ENCODE results near the gene ITGAL.
A peak's percentile ranks its signal among the peaks of the same experiment; 100 is the strongest.

ITGAL gene

GRCh38 chr16:30530163-30531037 lies 57.9 kb downstream of the ITGAL start:
- TF ChIP-seq EZH2 (IDR thresholded peaks at IDR 0.05; ENCODE audit: borderline replicate concordance, low read length) (no peak), CTCF (IDR thresholded peaks at IDR 0.05; ENCODE audit: low read length) (no peak)
- no peaks in the 10 kb centered on the region for H3K9me2 ChIP-seq (ENCODE audit: low read depth, low read length)
- H3K4me1 ChIP-seq (ENCODE audit: insufficient read depth, low read length, severe bottlenecking) = peaks cover 49% of the 10 kb centered on the region

GRCh38 chr16:30532285-30533145 lies 60.0 kb downstream of the ITGAL start:
- no peak for TF ChIP-seq EZH2 (IDR thresholded peaks at IDR 0.05; ENCODE audit: borderline replicate concordance, low read length)
- no peak for TF ChIP-seq CTCF (IDR thresholded peaks at IDR 0.05; ENCODE audit: low read length)
- no peak overlapping the region for H3K27ac ChIP-seq (ENCODE audit: low read depth, low read length, poor library complexity, severe bottlenecking)

More at GRCh38 chr16:30530163-30531037, 57.9 kb downstream of the ITGAL start:
- no peaks in the 10 kb centered on the region for H3K79me2 ChIP-seq (ENCODE audit: insufficient read depth, low read length)
- H3K9me3 ChIP-seq (ENCODE audit: low read length) = no peaks in the 10 kb centered on the region
- H3K36me3 ChIP-seq (ENCODE audit: insufficient read depth, low read length) = peaks cover 13% of the 10 kb centered on the region
- H3F3A ChIP-seq (ENCODE audit: insufficient read depth, low read length) = peaks cover 4% of the 10 kb centered on the region; the same call in 1 of the 2 replicates
- no peak overlapping the region for H3K9ac ChIP-seq (ENCODE audit: low read length)
- no peak overlapping the region for H3K4me3 ChIP-seq (ENCODE audit: low read depth, low read length, poor library complexity, severe bottlenecking)
- no peaks in the 10 kb centered on the region for H3K27me3 ChIP-seq (ENCODE audit: insufficient read depth, low read length)
- H3K27ac ChIP-seq (ENCODE audit: low read depth, low read length, poor library complexity, severe bottlenecking) = peak overlapping the region; percentile 96
- H3K4me2 ChIP-seq (ENCODE audit: low read length) = no peak overlapping the region
- H2AFZ ChIP-seq (ENCODE audit: low read length) = no peak overlapping the region
- H4K20me1 ChIP-seq (ENCODE audit: insufficient read depth, low read length) = no peaks in the 10 kb centered on the region

GRCh38 chr16:30533146-30533522 lies 60.6 kb downstream of the ITGAL start:
- TF ChIP-seq CTCF (IDR thresholded peaks at IDR 0.05; ENCODE audit: low read length) (no peak), EZH2 (IDR thresholded peaks at IDR 0.05; ENCODE audit: borderline replicate concordance, low read length) (no peak)
- Histone ChIP-seq H2AFZ (ENCODE audit: low read length) (no peak overlapping the region), H3K4me1 (ENCODE audit: insufficient read depth, low read length, severe bottlenecking) (peaks cover 45% of the 10 kb centered on the region), H4K20me1 (ENCODE audit: insufficient read depth, low read length) (no peaks in the 10 kb centered on the region), H3F3A (ENCODE audit: insufficient read depth, low read length) (0 out of 2 replicates have a peak, but pooled peaks cover 4% of the 10 kb centered on the region), H3K9me3 (ENCODE audit: low read length) (no peaks in the 10 kb centered on the region), H3K27ac (ENCODE audit: low read depth, low read length, poor library complexity, severe bottlenecking) (no peak overlapping the region), H3K4me3 (ENCODE audit: low read depth, low read length, poor library complexity, severe bottlenecking) (peak overlapping the region; percentile 73), H3K79me2 (ENCODE audit: insufficient read depth, low read length) (no peaks in the 10 kb centered on the region), H3K27me3 (ENCODE audit: insufficient read depth, low read length) (no peaks in the 10 kb centered on the region), H3K36me3 (ENCODE audit: insufficient read depth, low read length) (peaks cover 13% of the 10 kb centered on the region), H3K9ac (ENCODE audit: low read length) (no peak overlapping the region; the same call in 1 of the 2 replicates), H3K4me2 (ENCODE audit: low read length) (peak overlapping the region; percentile 88; the same call in 1 of the 2 replicates), H3K9me2 (ENCODE audit: low read depth, low read length) (no peaks in the 10 kb centered on the region)

More at GRCh38 chr16:30532285-30533145, 60.0 kb downstream of the ITGAL start:
- H3K4me1 ChIP-seq (ENCODE audit: insufficient read depth, low read length, severe bottlenecking) = peaks cover 51% of the 10 kb centered on the region
- H2AFZ ChIP-seq (ENCODE audit: low read length) = no peak overlapping the region
- no peaks in the 10 kb centered on the region for H3K9me3 ChIP-seq (ENCODE audit: low read length)
- no peaks in the 10 kb centered on the region for H3K9me2 ChIP-seq (ENCODE audit: low read depth, low read length)
- H3K79me2 ChIP-seq (ENCODE audit: insufficient read depth, low read length) = no peaks in the 10 kb centered on the region
- H3K36me3 ChIP-seq (ENCODE audit: insufficient read depth, low read length) = peaks cover 13% of the 10 kb centered on the region
- H3F3A ChIP-seq (ENCODE audit: insufficient read depth, low read length) = peaks cover 4% of the 10 kb centered on the region; the same call in 1 of the 2 replicates
- H4K20me1 ChIP-seq (ENCODE audit: insufficient read depth, low read length) = no peaks in the 10 kb centered on the region
- no peak overlapping the region for H3K4me3 ChIP-seq (ENCODE audit: low read depth, low read length, poor library complexity, severe bottlenecking)
- H3K9ac ChIP-seq (ENCODE audit: low read length) = no peak overlapping the region
- no peak overlapping the region for H3K4me2 ChIP-seq (ENCODE audit: low read length)
- H3K27me3 ChIP-seq (ENCODE audit: insufficient read depth, low read length) = no peaks in the 10 kb centered on the region
